Activated CD4-positive, alpha-beta memory T cell treated with anti-CD3 and anti-CD28 coated beads, Interleukin-2, amount 10 ng/mL, durations not matched to agents 7 days and 5 days (primary cell): Measurements from ENCODE around the gene STK16. TPM values are rescaled to one million over a fixed set of nuclear protein-coding genes. Genes with fewer than 3 reads are reported as not detected.
A peak's percentile ranks its signal among the peaks of the same experiment; 100 is the strongest.

Source experiments
- CTCF ChIA-PET: fragments of 350-600 bp; sonication (Branson Sonifier 250); formaldehyde crosslinking; loops from one replicate; lab custom pipeline; 2021; ENCODE audit warnings: antibody characterized with exemption, inconsistent platforms; lab: Charles Lee
- POLR2A ChIA-PET: fragments of 350-600 bp; sonication (Branson Sonifier 250); formaldehyde crosslinking; loops from one replicate; lab custom pipeline; 2021; ENCODE audit warnings: antibody characterized with exemption; lab: Charles Lee
- DNase-seq: peaks from one replicate; pipeline ENCODE4 v3.0.0-alpha.2; 2020
- H3K27ac Mint-ChIP-seq: one replicate; pipeline ENCODE4 v1.8.0; 2021; ENCODE audit warnings: mild to moderate bottlenecking, mixed read lengths
- H3K27me3 Mint-ChIP-seq: one replicate; pipeline ENCODE4 v1.8.0; 2021; ENCODE audit warnings: mixed read lengths
- H3K36me3 Mint-ChIP-seq: one replicate; pipeline ENCODE4 v1.8.0; 2021; ENCODE audit warnings: low read depth, mixed read lengths
- H3K4me1 Mint-ChIP-seq: one replicate; pipeline ENCODE4 v1.8.0; 2021; ENCODE audit warnings: mixed read lengths
- H3K4me3 Mint-ChIP-seq: one replicate; pipeline ENCODE4 v1.8.0; 2021; ENCODE audit warnings: mild to moderate bottlenecking, mixed read lengths
- H3K9me3 Mint-ChIP-seq: one replicate; pipeline ENCODE4 v1.8.0; 2021; ENCODE audit warnings: mixed read lengths
- total RNA-seq, 2 experiments: library from RNA; stranded (reverse); gene quantifications; one replicate each; pipeline ENCODE4 v1.2.3, GENCODE V29; 2021

Gene STK16
- total RNA-seq, 2 experiments from 2014 or later = 41.6 to 42.3 TPM

- Mint-ChIP-seq H3K4me3 (peak overlapping the region; percentile 99), H3K27me3 (no peaks in the 10 kb centered on the region), H3K36me3 (peaks cover 77% of the 10 kb centered on the region), H3K4me1 (peaks cover 54% of the 10 kb centered on the region), H3K9me3 (no peaks in the 10 kb centered on the region), H3K27ac (peak overlapping the region; percentile 68)
- CTCF ChIA-PET = interaction anchor here (0.8 to 2.8 kb wide), 9 partner anchors 11 to 71 kb away, joined by 3 to 19 read pairs (median 4); partner anchors contain the start of genes DNAJB2, GLB1L and STK16
- DNase-seq = no peak
- POLR2A ChIA-PET = interaction anchor here (0.8 to 15.5 kb wide), 18 partner anchors 9 to 67 kb away, joined by 3 to 425 read pairs (median 8); partner anchors contain the start of genes ABCB6, CNPPD1, DNAJB2 and GLB1L
These were observed 17.0 kb upstream of the STK16 start for GRCh38 chr2:219228041-219228910.

- ChIA-PET CTCF (interaction anchor here (0.8 to 2.8 kb wide), 8 partner anchors 11 to 72 kb away, joined by 3 to 19 read pairs (median 4); partner anchors contain the start of gene DNAJB2), POLR2A (interaction anchor here (0.8 to 15.5 kb wide), 17 partner anchors 10 to 70 kb away, joined by 3 to 425 read pairs (median 7); partner anchors contain the start of genes ABCB6, CNPPD1, DNAJB2 and GLB1L)
- peak overlapping the region; percentile 68 for H3K27ac Mint-ChIP-seq
- H3K4me1 Mint-ChIP-seq = peaks cover 56% of the 10 kb centered on the region
- H3K4me3 Mint-ChIP-seq = peak overlapping the region; percentile 99
- H3K27me3 Mint-ChIP-seq = no peaks in the 10 kb centered on the region
- no peak for DNase-seq
- H3K9me3 Mint-ChIP-seq = no peaks in the 10 kb centered on the region
- H3K36me3 Mint-ChIP-seq = peaks cover 77% of the 10 kb centered on the region
These were observed 16.4 kb upstream of the STK16 start for GRCh38 chr2:219228911-219229304.

- peak; percentile 99 for DNase-seq
- POLR2A ChIA-PET = interaction anchor here (0.8 to 15.5 kb wide), 19 partner anchors 9 to 71 kb away, joined by 3 to 425 read pairs (median 5); partner anchors contain the start of genes ABCB6, CNPPD1, DNAJB2 and GLB1L
- CTCF ChIA-PET = interaction anchor here (0.8 to 2.8 kb wide), 14 partner anchors 12 to 73 kb away, joined by 3 to 19 read pairs (median 5); partner anchors contain the start of genes DNAJB2, GLB1L, STK16 and TUBA4A
- Mint-ChIP-seq H3K4me3 (peak within 1 kb of the TSS; percentile 99), H3K9me3 (no peaks in the 10 kb centered on the region), H3K36me3 (peaks cover 77% of the 10 kb centered on the region), H3K27me3 (no peaks in the 10 kb centered on the region), H3K4me1 (peaks cover 56% of the 10 kb centered on the region), H3K27ac (peak within 1 kb of the TSS; percentile 100)
These were observed 15.8 kb upstream of the STK16 start, which contains the start of the genes ANKZF1 and ATG9A for GRCh38 chr2:219229305-219230058. Gene ANKZF1, plus strand, starts transcription at chr2:219229806. Its CDS starts 452 bp downstream, at chr2:219230258. Gene ATG9A, minus strand, starts transcription at chr2:219229636. Its CDS starts 1,612 bp downstream, at chr2:219228024.

- ChIA-PET POLR2A (interaction anchor here (0.6 to 15.5 kb wide), 14 partner anchors 9 to 825 kb away, joined by 3 to 425 read pairs (median 12); partner anchors contain the start of genes ABCB6, CNPPD1, DNAJB2 and GLB1L), CTCF (interaction anchor here (0.7 to 2.8 kb wide), 14 partner anchors 9 to 73 kb away, joined by 3 to 19 read pairs (median 5); partner anchors contain the start of genes DNAJB2, GLB1L, STK16 and TUBA4A)
- H3K4me1 Mint-ChIP-seq = peaks cover 55% of the 10 kb centered on the region
- H3K36me3 Mint-ChIP-seq = peaks cover 77% of the 10 kb centered on the region
- H3K4me3 Mint-ChIP-seq = peak overlapping the region; percentile 99
- peak; percentile 56 for DNase-seq
- peak overlapping the region; percentile 100 for H3K27ac Mint-ChIP-seq
- H3K9me3 Mint-ChIP-seq = no peaks in the 10 kb centered on the region
- H3K27me3 Mint-ChIP-seq = no peaks in the 10 kb centered on the region
These were observed 15.2 kb upstream of the STK16 start for GRCh38 chr2:219230059-219230540.

- Mint-ChIP-seq H3K36me3 (peaks cover 79% of the 10 kb centered on the region), H3K9me3 (no peaks in the 10 kb centered on the region), H3K4me3 (no peak overlapping the region), H3K27ac (no peak overlapping the region), H3K4me1 (peaks cover 30% of the 10 kb centered on the region), H3K27me3 (no peaks in the 10 kb centered on the region)
- DNase-seq = no peak
- POLR2A ChIA-PET = interaction anchor here (15.5 kb wide), 1 partner anchor 14 kb away, joined by 425 read pairs; the partner anchor contains the start of genes GLB1L, STK16, TUBA4A and TUBA4B
- CTCF ChIA-PET = no interaction called here
These were observed 10.9 kb upstream of the STK16 start for GRCh38 chr2:219234331-219234730.

- CTCF ChIA-PET = interaction anchor here (3.7 kb wide), 1 partner anchor 51 kb away, joined by 32 read pairs; no protein-coding TSS in a partner anchor
- no peak for DNase-seq
- Mint-ChIP-seq H3K4me3 (peak overlapping the region; percentile 39), H3K27ac (peak overlapping the region; percentile 56), H3K36me3 (peaks cover 31% of the 10 kb centered on the region), H3K4me1 (peaks cover 46% of the 10 kb centered on the region), H3K27me3 (no peaks in the 10 kb centered on the region), H3K9me3 (no peaks in the 10 kb centered on the region)
- POLR2A ChIA-PET = interaction anchor here (0.6 to 15.2 kb wide), 4 partner anchors 10 to 159 kb away, joined by 3 to 425 read pairs (median 40); partner anchors contain the start of genes ANKZF1, ATG9A, CNPPD1 and TUBA4A
These were observed 2.0 kb upstream of the STK16 start for GRCh38 chr2:219243291-219243761.

- Mint-ChIP-seq H3K9me3 (no peaks in the 10 kb centered on the region), H3K4me1 (peaks cover 60% of the 10 kb centered on the region), H3K36me3 (peaks cover 40% of the 10 kb centered on the region), H3K27me3 (no peaks in the 10 kb centered on the region), H3K27ac (peak overlapping the region; percentile 81), H3K4me3 (peak overlapping the region; percentile 100)
- ChIA-PET CTCF (interaction anchor here (0.9 to 3.7 kb wide), 12 partner anchors 10 to 351 kb away, joined by 3 to 32 read pairs (median 7); partner anchors contain the start of genes ANKZF1, ATG9A, CNPPD1 and DNAJB2), POLR2A (interaction anchor here (0.6 to 15.2 kb wide), 17 partner anchors 9 to 143 kb away, joined by 3 to 425 read pairs (median 5); partner anchors contain the start of genes ABCB6, ANKZF1, ATG9A and CNPPD1)
- DNase-seq = no peak
These were observed 511 bp upstream of the STK16 start for GRCh38 chr2:219244789-219245147.

GRCh38 chr2:219245899-219246230, 586 bp downstream of the STK16 start:
- no peaks in the 10 kb centered on the region for H3K27me3 Mint-ChIP-seq
- H3K27ac Mint-ChIP-seq = peak overlapping the region; percentile 81
- H3K4me1 Mint-ChIP-seq = peaks cover 71% of the 10 kb centered on the region
- H3K4me3 Mint-ChIP-seq = peak overlapping the region; percentile 100
- peaks cover 48% of the 10 kb centered on the region for H3K36me3 Mint-ChIP-seq
- DNase-seq = no peak
- H3K9me3 Mint-ChIP-seq = no peaks in the 10 kb centered on the region
- CTCF ChIA-PET = interaction anchor here (0.9 to 3.7 kb wide), 11 partner anchors 8 to 86 kb away, joined by 3 to 32 read pairs (median 7); partner anchors contain the start of genes ANKZF1, ATG9A, CNPPD1 and DNAJB2
- POLR2A ChIA-PET = interaction anchor here (1.1 to 15.2 kb wide), 11 partner anchors 8 to 141 kb away, joined by 3 to 425 read pairs (median 12); partner anchors contain the start of genes ABCB6, ANKZF1, ATG9A and CNPPD1

GRCh38 chr2:219246559-219246958, 1.3 kb downstream of the STK16 start:
- DNase-seq = no peak
- peaks cover 78% of the 10 kb centered on the region for H3K4me1 Mint-ChIP-seq
- POLR2A ChIA-PET = interaction anchor here (1.3 to 15.2 kb wide), 6 partner anchors 7 to 70 kb away, joined by 3 to 425 read pairs (median 25); partner anchors contain the start of genes ABCB6, ANKZF1, ATG9A and CNPPD1
- H3K4me3 Mint-ChIP-seq = peak overlapping the region; percentile 100
- H3K36me3 Mint-ChIP-seq = peaks cover 55% of the 10 kb centered on the region
- CTCF ChIA-PET = interaction anchor here (1.0 to 3.7 kb wide), 7 partner anchors 8 to 87 kb away, joined by 3 to 32 read pairs (median 12); partner anchors contain the start of genes CNPPD1, DNAJB2 and TUBA4A
- H3K27me3 Mint-ChIP-seq = no peaks in the 10 kb centered on the region
- no peaks in the 10 kb centered on the region for H3K9me3 Mint-ChIP-seq
- H3K27ac Mint-ChIP-seq = peak overlapping the region; percentile 81

GRCh38 chr2:219247678-219248642, 2.7 kb downstream of the STK16 start:
- peak overlapping the region; percentile 100 for H3K4me3 Mint-ChIP-seq
- H3K27ac Mint-ChIP-seq = peak overlapping the region; percentile 81
- no peaks in the 10 kb centered on the region for H3K9me3 Mint-ChIP-seq
- peaks cover 69% of the 10 kb centered on the region for H3K36me3 Mint-ChIP-seq
- CTCF ChIA-PET = interaction anchor here (0.8 to 9.7 kb wide), 8 partner anchors 12 to 52 kb away, joined by 3 to 120 read pairs (median 4); partner anchors contain the start of genes ANKZF1, ATG9A and DNAJB2
- no peaks in the 10 kb centered on the region for H3K27me3 Mint-ChIP-seq
- peaks cover 87% of the 10 kb centered on the region for H3K4me1 Mint-ChIP-seq
- POLR2A ChIA-PET = interaction anchor here (0.6 to 15.2 kb wide), 13 partner anchors 15 to 1018 kb away, joined by 3 to 425 read pairs (median 5); partner anchors contain the start of genes ABCB6, ANKZF1, ATG9A and CNPPD1
- DNase-seq = peak; percentile 76
